ENCODE measurements around the gene SCAF4.

Gene SCAF4

DNA sequence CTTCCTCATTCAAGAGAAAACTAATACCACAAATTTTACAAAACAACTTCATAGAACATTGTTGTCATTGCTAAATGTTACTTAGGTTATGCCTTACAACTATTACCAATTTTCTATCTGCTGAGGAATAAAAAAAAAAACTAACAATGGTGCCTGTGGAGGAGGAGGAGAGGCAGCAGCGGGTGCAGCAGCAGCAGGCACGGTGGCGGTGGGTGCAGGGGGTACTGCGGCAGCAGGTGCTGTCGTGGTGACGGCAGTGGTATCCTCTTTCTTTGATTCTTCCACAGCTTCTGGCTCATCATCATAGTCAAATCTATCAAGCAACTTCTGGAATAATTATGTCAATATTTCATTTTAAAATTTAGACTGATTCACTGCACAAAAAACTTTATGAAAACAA, 35.5 kb downstream of the SCAF4 start:
- 92 to 93% methylated on average over 6 of the region's 6 CpGs for WGBS, 2 experiments
- no peaks in the 10 kb centered on the region for H3K9me3 ChIP-seq (ENCODE audit: control insufficient read depth, low read length)
- no peaks in the 10 kb centered on the region for H3K4me1 ChIP-seq (ENCODE audit: control insufficient read depth, insufficient read depth, low read length)
- no peak overlapping the region for H3K4me3 ChIP-seq (ENCODE audit: insufficient read depth, low read depth, low read length)
- no peaks in the 10 kb centered on the region for H3K27me3 ChIP-seq (ENCODE audit: control insufficient read depth, insufficient read depth, low read length, poor library complexity, severe bottlenecking)
- no peak overlapping the region for H3K27ac ChIP-seq (ENCODE audit: insufficient read depth, low read depth, low read length, poor library complexity, severe bottlenecking)
- H3K36me3 ChIP-seq (ENCODE audit: control insufficient read depth, insufficient read depth, low read length), result peaks cover 65% of the 10 kb centered on the region

DNA sequence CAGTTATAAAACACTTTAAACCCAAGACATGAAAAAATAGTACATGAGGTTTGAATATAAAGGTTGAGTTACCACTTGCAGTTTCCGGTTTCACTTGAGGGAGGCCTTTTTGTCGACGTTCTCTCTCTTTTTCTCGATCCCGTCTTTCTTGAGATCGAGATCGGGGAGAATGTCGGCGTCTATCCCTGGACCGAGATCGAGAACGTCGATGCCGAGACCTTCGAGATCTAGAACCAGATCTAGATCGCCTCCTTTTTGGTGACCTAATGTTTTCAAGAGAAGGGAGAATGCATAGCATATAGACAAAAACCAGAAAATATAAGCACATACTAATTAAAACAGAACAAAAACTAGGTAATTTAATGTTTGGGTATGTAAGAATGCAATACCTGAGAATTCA, 38.7 kb downstream of the SCAF4 start:
- Histone ChIP-seq H3K9me3 (ENCODE audit: control insufficient read depth, low read length) (no peaks in the 10 kb centered on the region), H3K27ac (ENCODE audit: insufficient read depth, low read depth, low read length, poor library complexity, severe bottlenecking) (no peak overlapping the region), H3K4me3 (ENCODE audit: insufficient read depth, low read depth, low read length) (no peak overlapping the region), H3K27me3 (ENCODE audit: control insufficient read depth, insufficient read depth, low read length, poor library complexity, severe bottlenecking) (no peaks in the 10 kb centered on the region), H3K36me3 (ENCODE audit: control insufficient read depth, insufficient read depth, low read length) (peaks cover 49% of the 10 kb centered on the region), H3K4me1 (ENCODE audit: control insufficient read depth, insufficient read depth, low read length) (no peaks in the 10 kb centered on the region)
- 95 to 97% methylated on average over 16 of the region's 16 CpGs for WGBS, 2 experiments

DNA sequence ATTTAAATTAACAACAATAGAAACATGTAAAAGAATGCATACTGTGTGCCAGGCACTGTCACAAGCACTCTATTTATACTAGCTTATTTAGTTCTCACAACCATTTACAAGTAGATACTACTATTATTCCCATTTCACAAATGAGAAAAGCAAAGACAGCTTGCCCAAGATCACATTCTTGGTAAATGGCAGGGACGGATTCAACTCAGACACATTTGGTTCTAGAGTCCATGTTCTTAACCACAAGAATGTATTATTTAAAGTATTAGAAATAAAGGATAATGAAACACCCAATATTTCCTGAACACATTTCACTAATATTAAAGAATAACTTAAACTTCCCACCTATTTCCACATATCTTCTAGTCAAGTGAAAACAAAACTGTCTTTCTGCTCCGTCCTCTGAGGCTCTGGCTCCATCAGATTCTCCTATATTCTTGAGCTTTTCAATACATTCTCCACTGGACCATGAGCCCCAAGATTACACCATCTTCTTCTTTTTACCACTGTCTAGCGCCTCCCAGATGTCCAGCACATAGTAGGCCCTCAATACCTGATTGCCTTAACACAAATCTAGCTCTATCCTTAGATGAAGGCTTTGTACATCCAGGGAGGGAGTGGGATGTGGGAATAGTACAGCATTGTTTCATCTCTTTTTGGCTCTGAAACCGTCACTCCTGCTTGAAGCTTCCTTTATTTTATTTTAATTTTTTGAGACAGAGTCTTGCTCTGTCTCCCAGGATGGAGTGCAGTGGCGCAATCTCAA, 43.1 kb downstream of the SCAF4 start:
- no peak overlapping the region for H3K4me3 ChIP-seq (ENCODE audit: insufficient read depth, low read depth, low read length)
- H3K36me3 ChIP-seq (ENCODE audit: control insufficient read depth, insufficient read depth, low read length), result peaks cover 59% of the 10 kb centered on the region
- no peaks in the 10 kb centered on the region for H3K27me3 ChIP-seq (ENCODE audit: control insufficient read depth, insufficient read depth, low read length, poor library complexity, severe bottlenecking)
- no peaks in the 10 kb centered on the region for H3K4me1 ChIP-seq (ENCODE audit: control insufficient read depth, insufficient read depth, low read length)
- no peak overlapping the region for H3K27ac ChIP-seq (ENCODE audit: insufficient read depth, low read depth, low read length, poor library complexity, severe bottlenecking)
- WGBS, 2 experiments, result 88 to 96% methylated on average over 4 of the region's 5 CpGs
- no peaks in the 10 kb centered on the region for H3K9me3 ChIP-seq (ENCODE audit: control insufficient read depth, low read length)

DNA sequence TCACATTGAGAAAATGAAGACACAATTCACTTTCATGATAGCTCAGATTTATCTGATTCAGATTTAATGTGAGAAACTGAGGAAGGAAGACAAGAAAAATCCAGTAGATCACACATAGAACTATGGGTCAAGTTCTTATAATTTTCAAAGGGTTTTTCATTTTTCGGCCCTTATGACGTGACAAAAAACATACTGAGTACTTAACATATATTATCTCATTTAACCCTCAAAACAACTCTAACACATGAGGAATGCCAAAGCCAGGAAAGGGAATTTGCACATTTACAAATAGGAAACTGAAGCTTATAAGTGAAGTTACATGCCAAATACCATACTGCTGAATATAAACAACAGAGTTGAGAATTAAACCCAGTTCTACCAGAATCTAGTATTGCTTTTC, 44.8 kb downstream of the SCAF4 start:
- H3K4me3 ChIP-seq (ENCODE audit: insufficient read depth, low read depth, low read length), result no peak overlapping the region
- WGBS, 2 experiments, result 96% methylated on average over 2 of the region's 2 CpGs
- H3K4me1 ChIP-seq (ENCODE audit: control insufficient read depth, insufficient read depth, low read length), result no peaks in the 10 kb centered on the region
- H3K27me3 ChIP-seq (ENCODE audit: control insufficient read depth, insufficient read depth, low read length, poor library complexity, severe bottlenecking), result no peaks in the 10 kb centered on the region
- no peak overlapping the region for H3K27ac ChIP-seq (ENCODE audit: insufficient read depth, low read depth, low read length, poor library complexity, severe bottlenecking)
- peaks cover 55% of the 10 kb centered on the region for H3K36me3 ChIP-seq (ENCODE audit: control insufficient read depth, insufficient read depth, low read length)
- H3K9me3 ChIP-seq (ENCODE audit: control insufficient read depth, low read length), result no peaks in the 10 kb centered on the region

DNA sequence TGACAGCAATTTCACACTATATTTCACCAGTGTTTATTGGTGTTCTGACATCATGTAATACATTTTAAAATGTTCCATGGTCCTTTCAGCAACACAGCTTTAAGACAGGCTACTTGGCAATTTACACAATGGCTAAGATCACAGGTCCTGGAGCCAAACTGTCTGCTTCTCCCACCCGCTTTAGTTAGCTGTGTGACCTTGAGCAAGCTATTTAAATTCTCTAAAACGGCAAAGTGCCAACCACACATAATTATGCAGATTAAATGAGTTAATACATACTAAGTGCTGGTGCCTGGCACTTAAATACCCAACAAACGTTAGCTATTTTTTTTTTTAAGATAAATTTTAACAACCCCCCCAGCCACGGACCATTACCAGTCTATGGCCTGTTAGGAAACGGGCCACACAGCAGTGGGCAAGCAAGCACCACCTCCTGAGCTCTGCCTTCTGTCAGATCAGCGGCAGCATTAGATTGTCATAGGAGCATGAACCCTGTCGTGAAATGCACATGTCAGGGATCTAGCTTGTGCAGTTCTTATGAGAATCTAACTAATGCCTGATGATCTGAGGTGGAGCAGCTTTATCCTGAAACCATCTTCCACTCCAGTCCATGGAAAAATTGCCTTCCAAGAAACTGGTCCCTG, 45.5 kb downstream of the SCAF4 start:
- H3K36me3 ChIP-seq (ENCODE audit: control insufficient read depth, insufficient read depth, low read length), result peaks cover 53% of the 10 kb centered on the region

DNA sequence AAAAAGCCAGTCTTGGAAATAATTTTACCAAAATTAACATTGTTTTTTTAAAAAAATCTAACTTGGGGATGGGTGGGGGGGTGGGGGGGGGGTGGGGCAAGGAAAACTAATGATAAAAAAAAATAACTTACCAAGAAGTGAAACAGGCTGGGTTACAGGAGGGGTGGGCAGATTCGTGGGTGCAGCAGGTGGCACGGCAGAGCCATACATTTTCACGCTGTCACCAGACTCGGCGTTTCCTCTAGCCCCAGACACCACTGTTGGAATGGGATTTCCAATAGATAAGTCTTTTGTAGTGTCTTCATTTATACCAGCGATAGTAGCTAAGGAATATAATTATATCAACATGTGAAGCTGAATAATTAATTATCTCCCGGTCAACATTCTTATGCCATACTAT, 47.0 kb downstream of the SCAF4 start:
- no peaks in the 10 kb centered on the region for H3K27me3 ChIP-seq (ENCODE audit: control insufficient read depth, insufficient read depth, low read length, poor library complexity, severe bottlenecking)
- H3K36me3 ChIP-seq (ENCODE audit: control insufficient read depth, insufficient read depth, low read length), result peaks cover 50% of the 10 kb centered on the region
- 92 to 97% methylated on average over 5 to 6 of the region's 7 CpGs for WGBS, 2 experiments
- no peak overlapping the region for H3K27ac ChIP-seq (ENCODE audit: insufficient read depth, low read depth, low read length, poor library complexity, severe bottlenecking)
- H3K9me3 ChIP-seq (ENCODE audit: control insufficient read depth, low read length), result no peaks in the 10 kb centered on the region
- no peak overlapping the region for H3K4me3 ChIP-seq (ENCODE audit: insufficient read depth, low read depth, low read length)
- no peaks in the 10 kb centered on the region for H3K4me1 ChIP-seq (ENCODE audit: control insufficient read depth, insufficient read depth, low read length)

More for the DNA sequence above, 45.5 kb downstream of the SCAF4 start:
- Histone ChIP-seq H3K27ac (ENCODE audit: insufficient read depth, low read depth, low read length, poor library complexity, severe bottlenecking) (no peak overlapping the region), H3K4me1 (ENCODE audit: control insufficient read depth, insufficient read depth, low read length) (no peaks in the 10 kb centered on the region), H3K27me3 (ENCODE audit: control insufficient read depth, insufficient read depth, low read length, poor library complexity, severe bottlenecking) (no peaks in the 10 kb centered on the region), H3K9me3 (ENCODE audit: control insufficient read depth, low read length) (no peaks in the 10 kb centered on the region), H3K4me3 (ENCODE audit: insufficient read depth, low read depth, low read length) (no peak overlapping the region)
- WGBS, 2 experiments, result 95 to 97% methylated on average over 6 to 7 of the region's 7 CpGs

DNA sequence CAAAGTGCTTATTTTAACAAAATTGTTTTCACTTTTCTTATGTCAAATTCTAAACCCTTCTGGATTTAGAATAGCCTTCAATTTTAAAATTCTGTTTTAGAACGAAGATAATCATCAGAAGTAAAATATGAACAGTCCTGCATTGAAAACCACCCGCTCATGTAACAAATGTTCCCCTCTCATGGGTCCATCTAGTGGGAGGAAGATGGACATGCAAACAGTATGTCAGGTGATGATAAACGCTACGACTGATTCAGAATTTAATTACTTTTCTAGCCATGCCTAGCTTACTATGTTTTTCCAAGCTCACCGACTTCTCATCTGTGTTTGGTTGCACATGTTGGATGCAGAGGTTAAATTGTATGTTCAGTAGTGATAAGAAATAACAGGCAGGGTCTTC, 48.9 kb downstream of the SCAF4 start:
- 92 to 98% methylated on average over 5 of the region's 5 CpGs for WGBS, 2 experiments
- H3K27ac ChIP-seq (ENCODE audit: insufficient read depth, low read depth, low read length, poor library complexity, severe bottlenecking), result no peak overlapping the region
- H3K4me1 ChIP-seq (ENCODE audit: control insufficient read depth, insufficient read depth, low read length), result no peaks in the 10 kb centered on the region
- no peaks in the 10 kb centered on the region for H3K27me3 ChIP-seq (ENCODE audit: control insufficient read depth, insufficient read depth, low read length, poor library complexity, severe bottlenecking)
- H3K36me3 ChIP-seq (ENCODE audit: control insufficient read depth, insufficient read depth, low read length), result peaks cover 49% of the 10 kb centered on the region
- H3K4me3 ChIP-seq (ENCODE audit: insufficient read depth, low read depth, low read length), result no peak overlapping the region
- no peaks in the 10 kb centered on the region for H3K9me3 ChIP-seq (ENCODE audit: control insufficient read depth, low read length)

DNA sequence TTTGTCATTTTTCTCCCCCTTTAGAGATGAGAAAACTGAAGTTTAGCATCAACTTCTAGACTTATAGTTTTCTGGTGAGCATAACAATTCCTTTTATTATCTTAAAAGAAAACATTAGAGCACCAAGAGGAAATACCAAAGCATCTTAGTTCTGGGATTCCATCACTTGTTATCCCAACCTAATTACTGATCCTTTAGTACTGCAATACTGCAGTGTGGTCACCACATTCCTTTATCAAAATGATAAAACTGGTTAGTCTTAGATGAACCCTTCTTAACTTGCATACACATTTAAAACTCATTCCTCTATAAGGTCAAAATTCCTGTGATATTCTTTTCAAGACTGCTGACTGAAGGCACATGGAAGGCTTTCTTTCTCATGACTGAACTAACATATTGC, 49.3 kb downstream of the SCAF4 start:
- H3K4me1 ChIP-seq (ENCODE audit: control insufficient read depth, insufficient read depth, low read length), result no peaks in the 10 kb centered on the region
- H3K4me3 ChIP-seq (ENCODE audit: insufficient read depth, low read depth, low read length), result no peak overlapping the region
- H3K27ac ChIP-seq (ENCODE audit: insufficient read depth, low read depth, low read length, poor library complexity, severe bottlenecking), result no peak overlapping the region
- no peaks in the 10 kb centered on the region for H3K9me3 ChIP-seq (ENCODE audit: control insufficient read depth, low read length)
- peaks cover 47% of the 10 kb centered on the region for H3K36me3 ChIP-seq (ENCODE audit: control insufficient read depth, insufficient read depth, low read length)
- no peaks in the 10 kb centered on the region for H3K27me3 ChIP-seq (ENCODE audit: control insufficient read depth, insufficient read depth, low read length, poor library complexity, severe bottlenecking)

DNA sequence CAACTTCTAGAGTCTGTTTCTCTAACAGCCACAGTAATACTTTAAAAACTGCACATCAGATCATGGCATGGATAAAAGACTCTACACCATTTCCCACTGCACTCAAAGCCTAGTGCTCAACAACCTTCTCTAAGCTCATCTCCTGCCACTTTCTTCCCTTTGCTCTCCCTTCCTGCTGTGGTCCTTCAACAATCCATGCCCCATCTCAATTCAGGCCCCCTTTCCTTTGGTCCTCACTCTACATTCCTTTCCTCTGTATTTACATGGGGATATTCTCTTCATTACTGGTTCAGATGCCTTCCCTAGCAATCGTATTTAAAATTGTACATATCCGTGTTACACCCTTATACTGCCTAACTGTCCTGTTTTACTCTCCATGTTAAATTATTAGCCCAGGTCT, 53.4 kb downstream of the SCAF4 start:
- Histone ChIP-seq H3K27me3 (ENCODE audit: control insufficient read depth, insufficient read depth, low read length, poor library complexity, severe bottlenecking) (no peaks in the 10 kb centered on the region), H3K27ac (ENCODE audit: insufficient read depth, low read depth, low read length, poor library complexity, severe bottlenecking) (no peak overlapping the region), H3K4me3 (ENCODE audit: insufficient read depth, low read depth, low read length) (no peak overlapping the region), H3K9me3 (ENCODE audit: control insufficient read depth, low read length) (no peaks in the 10 kb centered on the region), H3K36me3 (ENCODE audit: control insufficient read depth, insufficient read depth, low read length) (peaks cover 17% of the 10 kb centered on the region), H3K4me1 (ENCODE audit: control insufficient read depth, insufficient read depth, low read length) (no peaks in the 10 kb centered on the region)
- 92 to 100% methylated on average over 2 of the region's 2 CpGs for WGBS, 2 experiments

DNA sequence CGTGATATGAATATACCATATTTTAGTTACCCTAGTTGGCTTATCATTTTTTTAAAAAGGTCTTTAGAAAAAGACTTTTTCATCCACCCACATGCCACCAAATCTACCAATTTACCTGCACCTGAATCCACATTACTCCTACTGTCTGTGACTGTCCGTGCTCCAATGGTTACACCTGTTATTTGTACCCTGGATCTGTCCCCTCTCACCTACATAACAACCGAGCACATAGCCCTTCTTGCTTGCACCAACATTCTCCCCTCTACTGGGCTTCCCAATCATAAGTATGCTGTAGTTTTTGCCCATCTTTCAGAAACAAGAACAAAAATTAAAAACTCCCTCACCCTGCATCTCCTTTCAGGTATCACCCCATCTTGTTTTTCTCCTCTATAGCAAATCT, 54.9 kb downstream of the SCAF4 start:
- Histone ChIP-seq H3K4me1 (ENCODE audit: control insufficient read depth, insufficient read depth, low read length) (no peaks in the 10 kb centered on the region), H3K27me3 (ENCODE audit: control insufficient read depth, insufficient read depth, low read length, poor library complexity, severe bottlenecking) (no peaks in the 10 kb centered on the region), H3K36me3 (ENCODE audit: control insufficient read depth, insufficient read depth, low read length) (peaks cover 8% of the 10 kb centered on the region), H3K27ac (ENCODE audit: insufficient read depth, low read depth, low read length, poor library complexity, severe bottlenecking) (no peak overlapping the region), H3K4me3 (ENCODE audit: insufficient read depth, low read depth, low read length) (no peak overlapping the region), H3K9me3 (ENCODE audit: control insufficient read depth, low read length) (no peaks in the 10 kb centered on the region)
- WGBS, 2 experiments, result 94 to 99% methylated on average over 3 of the region's 3 CpGs
